Measurements from ENCODE around the gene TIPRL. TPM values are rescaled to one million over a fixed set of nuclear protein-coding genes. Genes with fewer than 3 reads are reported as not detected.

Gene TIPRL
- total and polyA plus RNA-seq, 9 of the 15 experiments (the other 6 are each of a cell fraction or from before 2014, with no cell fraction given) = 41.4 to 90.2 (median 69.9) TPM

DNA sequence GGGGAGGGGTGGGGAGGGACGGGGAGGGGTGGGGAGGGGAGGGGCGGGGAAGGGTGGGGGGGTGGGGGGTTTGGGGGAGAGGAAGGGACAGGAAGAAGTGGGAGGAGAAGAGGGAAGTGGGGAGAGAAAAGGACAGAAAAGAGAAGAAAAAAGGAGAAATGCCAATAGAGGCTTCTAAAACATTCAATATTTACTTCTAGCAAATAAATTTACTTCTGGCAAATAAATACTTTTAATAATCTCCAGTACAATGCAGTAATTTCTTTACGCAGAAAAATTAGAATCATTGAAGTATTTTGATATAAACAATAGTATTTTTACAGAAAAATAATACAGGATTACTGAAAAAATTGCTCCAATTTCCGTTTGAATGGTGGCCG, 32.6 kb upstream of the TIPRL start:
- peak overlapping the region; percentile 25; the same call in 1 of the 2 replicates for H2AFZ ChIP-seq (ENCODE audit: low read depth, low read length)
- no peak overlapping the region for H3K9ac ChIP-seq (ENCODE audit: insufficient read depth in 1 of 2, low read depth in 2 of 2, low read length in 2 of 2)
- CTCF ChIA-PET (ENCODE audit: low intra/inter-chr PET ratio) = interaction anchor here (1.3 kb wide), 1 partner anchor 61 kb away, joined by 4 read pairs; no protein-coding TSS in a partner anchor
- no peaks in the 10 kb centered on the region for H3K27me3 ChIP-seq (ENCODE audit: control insufficient read depth in 2 of 2, insufficient read depth in 2 of 2, low read length in 2 of 2)
- H3K4me3 ChIP-seq = no peak overlapping the region
- no peaks in the 10 kb centered on the region for H3K36me3 ChIP-seq (ENCODE audit: control insufficient read depth, insufficient read depth, low read length)
- H3K79me2 ChIP-seq (ENCODE audit: control insufficient read depth, insufficient read depth, low read length) = no peaks in the 10 kb centered on the region
- no peak for DNase-seq (ENCODE audit: extremely low read depth in 1 of 4, low spot score in 3 of 4)
- H3K9me1 ChIP-seq (ENCODE audit: control insufficient read depth, insufficient read depth, low read length) = no peaks in the 10 kb centered on the region
- FAIRE-seq = no peak
- H3K9me3 ChIP-seq (replicated peaks; ENCODE audit: control insufficient read depth, insufficient read depth, low read depth, low read length) = no peaks in the 10 kb centered on the region
- intact Hi-C loops (cut with micrococcal nuclease) (loop anchor here (5.0 kb wide), 1 partner anchor 54 kb away; no protein-coding TSS in a partner anchor), in situ Hi-C loops (cut with MboI) (no loop called here)
- whole genome bisulfite sequencing (ENCODE audit: insufficient coverage, low coverage, missing lambda C conversion rate) = 61% methylated on average over 3 of the region's 5 CpGs
- TF ChIP-seq HNRNPK (IDR thresholded peaks at IDR 0.05; ENCODE audit: low read depth, low read length, poor library complexity, severe bottlenecking) = peak; percentile 97
- TF ChIP-seq, protein P1, sequence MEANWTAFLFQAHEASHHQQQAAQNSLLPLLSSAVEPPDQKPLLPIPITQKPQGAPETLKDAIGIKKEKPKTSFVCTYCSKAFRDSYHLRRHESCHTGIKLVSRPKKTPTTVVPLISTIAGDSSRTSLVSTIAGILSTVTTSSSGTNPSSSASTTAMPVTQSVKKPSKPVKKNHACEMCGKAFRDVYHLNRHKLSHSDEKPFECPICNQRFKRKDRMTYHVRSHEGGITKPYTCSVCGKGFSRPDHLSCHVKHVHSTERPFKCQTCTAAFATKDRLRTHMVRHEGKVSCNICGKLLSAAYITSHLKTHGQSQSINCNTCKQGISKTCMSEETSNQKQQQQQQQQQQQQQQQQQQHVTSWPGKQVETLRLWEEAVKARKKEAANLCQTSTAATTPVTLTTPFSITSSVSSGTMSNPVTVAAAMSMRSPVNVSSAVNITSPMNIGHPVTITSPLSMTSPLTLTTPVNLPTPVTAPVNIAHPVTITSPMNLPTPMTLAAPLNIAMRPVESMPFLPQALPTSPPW (CRISPR knock-in tag; IDR thresholded peaks at IDR 0.05) = peak; percentile 52
- TF ChIP-seq CBX3 (IDR thresholded peaks at IDR 0.05; ENCODE audit: borderline replicate concordance in 1 of 2, low read length in 2 of 2) = no peak
- TF ChIP-seq, protein P2, sequence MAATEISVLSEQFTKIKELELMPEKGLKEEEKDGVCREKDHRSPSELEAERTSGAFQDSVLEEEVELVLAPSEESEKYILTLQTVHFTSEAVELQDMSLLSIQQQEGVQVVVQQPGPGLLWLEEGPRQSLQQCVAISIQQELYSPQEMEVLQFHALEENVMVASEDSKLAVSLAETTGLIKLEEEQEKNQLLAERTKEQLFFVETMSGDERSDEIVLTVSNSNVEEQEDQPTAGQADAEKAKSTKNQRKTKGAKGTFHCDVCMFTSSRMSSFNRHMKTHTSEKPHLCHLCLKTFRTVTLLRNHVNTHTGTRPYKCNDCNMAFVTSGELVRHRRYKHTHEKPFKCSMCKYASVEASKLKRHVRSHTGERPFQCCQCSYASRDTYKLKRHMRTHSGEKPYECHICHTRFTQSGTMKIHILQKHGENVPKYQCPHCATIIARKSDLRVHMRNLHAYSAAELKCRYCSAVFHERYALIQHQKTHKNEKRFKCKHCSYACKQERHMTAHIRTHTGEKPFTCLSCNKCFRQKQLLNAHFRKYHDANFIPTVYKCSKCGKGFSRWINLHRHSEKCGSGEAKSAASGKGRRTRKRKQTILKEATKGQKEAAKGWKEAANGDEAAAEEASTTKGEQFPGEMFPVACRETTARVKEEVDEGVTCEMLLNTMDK (IDR thresholded peaks at IDR 0.05; ENCODE audit: borderline replicate concordance, insufficient read depth, low read depth, low read length, poor library complexity, severe bottlenecking) = no peak
- TF ChIP-seq SPI1 (IDR thresholded peaks at IDR 0.05; ENCODE audit: borderline replicate concordance, low read depth, low read length) = peak; percentile 57; the same call in 1 of the 2 replicates
- no peak for TF ChIP-seq NR2C1 (IDR thresholded peaks at IDR 0.05)
- no peak for TF ChIP-seq NR2C1 (tag; IDR thresholded peaks at IDR 0.05)
- peak; percentile 96 for TF ChIP-seq PCBP2 (IDR thresholded peaks at IDR 0.05; ENCODE audit: low read depth, low read length, poor library complexity, severe bottlenecking)
- TF ChIP-seq ZNF23 (CRISPR knock-in tag; IDR thresholded peaks at IDR 0.05) = no peak
- no peak for TF ChIP-seq RBBP5 (IDR thresholded peaks at IDR 0.05; ENCODE audit: borderline replicate concordance, insufficient read depth, low read length, poor library complexity, severe bottlenecking)
- TF ChIP-seq, protein P3, sequence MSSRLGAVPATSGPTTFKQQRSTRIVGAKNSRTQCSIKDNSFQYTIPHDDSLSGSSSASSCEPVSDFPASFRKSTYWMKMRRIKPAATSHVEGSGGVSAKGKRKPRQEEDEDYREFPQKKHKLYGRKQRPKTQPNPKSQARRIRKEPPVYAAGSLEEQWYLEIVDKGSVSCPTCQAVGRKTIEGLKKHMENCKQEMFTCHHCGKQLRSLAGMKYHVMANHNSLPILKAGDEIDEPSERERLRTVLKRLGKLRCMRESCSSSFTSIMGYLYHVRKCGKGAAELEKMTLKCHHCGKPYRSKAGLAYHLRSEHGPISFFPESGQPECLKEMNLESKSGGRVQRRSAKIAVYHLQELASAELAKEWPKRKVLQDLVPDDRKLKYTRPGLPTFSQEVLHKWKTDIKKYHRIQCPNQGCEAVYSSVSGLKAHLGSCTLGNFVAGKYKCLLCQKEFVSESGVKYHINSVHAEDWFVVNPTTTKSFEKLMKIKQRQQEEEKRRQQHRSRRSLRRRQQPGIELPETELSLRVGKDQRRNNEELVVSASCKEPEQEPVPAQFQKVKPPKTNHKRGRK (tag; IDR thresholded peaks at IDR 0.05) = peak; percentile 65; the same call in 1 of the 2 replicates
- TF ChIP-seq PCBP1 (IDR thresholded peaks at IDR 0.05; ENCODE audit: low read depth, low read length, poor library complexity, severe bottlenecking) = peak; percentile 80
- no peak overlapping the region for H3K27ac ChIP-seq (ENCODE audit: extremely low read depth, low read depth, low read length)
- no peak overlapping the region for H3K4me2 ChIP-seq (ENCODE audit: insufficient read depth, low read length)
- H4K20me1 ChIP-seq (replicated peaks; ENCODE audit: control insufficient read depth, insufficient read depth, low read length) = no peaks in the 10 kb centered on the region
- ATAC-seq = no peak
- no TSS peak for BruUV-seq (replicated peaks)
- H3K4me1 ChIP-seq (replicated peaks in 1 of 2; ENCODE audit: control insufficient read depth in 2 of 2, insufficient read depth in 2 of 2, low read length in 2 of 2) = peaks cover 0 to 10% of the 10 kb centered on the region in 2 experiments; a peak in 3 of 5 replicates
- POLR2A ChIA-PET = no interaction called here
